Endothelial cell (in vitro differentiated cells): ENCODE measurements around the gene RAB11FIP5. TPM values are rescaled to one million over a fixed set of nuclear protein-coding genes. Genes with fewer than 3 reads are reported as not detected.

ENCODE experiments used
- total RNA-seq: library from RNA; stranded (reverse); fragmentation: NEBNext Ultra II Directional; extraction: Animal tissue kit (Norgen Biotek cat#: 25700); gene quantifications from one replicate; pipeline ENCODE4 v1.2.1, GENCODE V29; 2021; ENCODE audit not compliant: unreplicated experiment

Gene RAB11FIP5
- total RNA-seq, 1 donor from 2014 or later = 27.8 TPM

Other genes with a start within 250 kb of the RAB11FIP5 start
- gene SPR, start 225.5 kb downstream of the RAB11FIP5 start, total RNA-seq = 12.2 TPM
- gene EMX1, start 195.4 kb downstream of the RAB11FIP5 start, total RNA-seq = 3.7 TPM
- 29.8 TPM for gene SFXN5, start 41.2 kb downstream of the RAB11FIP5 start, total RNA-seq
- not detected for gene NOTO, start 89.6 kb upstream of the RAB11FIP5 start, total RNA-seq
- gene SMYD5, start 101.3 kb upstream of the RAB11FIP5 start, total RNA-seq = 17.0 TPM
- gene PRADC1, start 120.3 kb upstream of the RAB11FIP5 start, total RNA-seq = 24.1 TPM
- 183 TPM for gene CCT7, start 121.4 kb upstream of the RAB11FIP5 start, total RNA-seq
- gene FBXO41, start 171.5 kb upstream of the RAB11FIP5 start, total RNA-seq = 2.1 TPM
- gene EGR4, start 180.6 kb upstream of the RAB11FIP5 start, total RNA-seq = 0.15 TPM